Activated CD4-positive, alpha-beta T cell treated with anti-CD3 and anti-CD28 coated beads for 36 hours (primary cell): Measurements from ENCODE around the gene GABRR2. TPM values are rescaled to one million over a fixed set of nuclear protein-coding genes. Genes with fewer than 3 reads are reported as not detected.

Experiments
- ATAC-seq: fragments of 200-7000 bp; cut with Tn5 transposase; one replicate; pipeline ENCODE4 v1.10.0; 2021; ENCODE audit warnings: mild to moderate bottlenecking, moderate library complexity
- CTCF ChIA-PET: fragments of 350-600 bp; sonication (Branson Sonifier 250); formaldehyde crosslinking; loops from one replicate; lab custom pipeline; 2021; ENCODE audit warnings: antibody characterized with exemption; lab: Charles Lee
- POLR2A ChIA-PET: fragments of 350-600 bp; sonication (Branson Sonifier 250); formaldehyde crosslinking; loops from one replicate; lab custom pipeline; 2021; ENCODE audit warnings: antibody characterized with exemption, inconsistent platforms; lab: Charles Lee
- DNase-seq: peaks from one replicate; pipeline ENCODE4 v3.0.0-alpha.2; 2020
- H3K27ac Mint-ChIP-seq: one replicate; pipeline ENCODE4 v1.8.0; 2021; ENCODE audit warnings: mixed read lengths
- H3K27me3 Mint-ChIP-seq: one replicate; pipeline ENCODE4 v1.8.0; 2021; ENCODE audit warnings: mixed read lengths
- H3K36me3 Mint-ChIP-seq: one replicate; pipeline ENCODE4 v1.8.0; 2021; ENCODE audit warnings: low read depth, mixed read lengths
- H3K4me1 Mint-ChIP-seq: one replicate; pipeline ENCODE4 v1.8.0; 2021; ENCODE audit warnings: mixed read lengths
- H3K4me3 Mint-ChIP-seq: one replicate; pipeline ENCODE4 v1.8.0; 2021; ENCODE audit warnings: mild to moderate bottlenecking, moderate library complexity, mixed read lengths
- H3K9me3 Mint-ChIP-seq: one replicate; pipeline ENCODE4 v1.8.0; 2021; ENCODE audit warnings: low read depth, mixed read lengths
- intact Hi-C, 2 experiments: fragments of 100-400 bp; cut with DNase I in 1 of 2; cut with micrococcal nuclease in 1 of 2; formaldehyde crosslinking; loops; one replicate each; pipeline versions ENCODE4 v1.14.2 to v1.15.1; 2022 to 2024; cut with DNase I, micrococcal nuclease
- total RNA-seq, 2 experiments: library from RNA; stranded (reverse); gene quantifications; one replicate each; pipeline ENCODE4 v1.2.3, GENCODE V29; 2021

GABRR2 gene
- total RNA-seq, 2 experiments from 2014 or later = 0.14 to 0.49 TPM

- ChIA-PET POLR2A (interaction anchor here (0.7 kb wide), 1 partner anchor 307 kb away, joined by 3 read pairs; no protein-coding TSS in a partner anchor), CTCF (interaction anchor here (1.5 kb wide), 1 partner anchor 8 kb away, joined by 4 read pairs; no protein-coding TSS in a partner anchor)
- DNase-seq = no peak
- Mint-ChIP-seq H3K27ac (no peak overlapping the region), H3K9me3 (no peaks in the 10 kb centered on the region), H3K27me3 (no peaks in the 10 kb centered on the region), H3K4me3 (no peak overlapping the region), H3K36me3 (no peaks in the 10 kb centered on the region), H3K4me1 (no peaks in the 10 kb centered on the region)
- no peak for ATAC-seq
- intact Hi-C loops = no loop called here
These were observed 23.8 kb downstream of the GABRR2 start for GRCh38 chr6:89291256-89291819.

GRCh38 chr6:89290401-89291155, 24.5 kb downstream of the GABRR2 start:
- H3K4me1 Mint-ChIP-seq = no peaks in the 10 kb centered on the region
- intact Hi-C loops = no loop called here
- ATAC-seq (no peak), DNase-seq (no peak)
- no peak overlapping the region for H3K4me3 Mint-ChIP-seq
- CTCF ChIA-PET = interaction anchor here (1.5 to 2.1 kb wide), 2 partner anchors 8 to 13 kb away, joined by 4 to 6 read pairs; no protein-coding TSS in a partner anchor
- no peak overlapping the region for H3K27ac Mint-ChIP-seq
- no peaks in the 10 kb centered on the region for H3K27me3 Mint-ChIP-seq
- H3K36me3 Mint-ChIP-seq = no peaks in the 10 kb centered on the region
- POLR2A ChIA-PET = interaction anchor here (0.5 kb wide), 1 partner anchor 20 kb away, joined by 3 read pairs; no protein-coding TSS in a partner anchor
- no peaks in the 10 kb centered on the region for H3K9me3 Mint-ChIP-seq

DNA sequence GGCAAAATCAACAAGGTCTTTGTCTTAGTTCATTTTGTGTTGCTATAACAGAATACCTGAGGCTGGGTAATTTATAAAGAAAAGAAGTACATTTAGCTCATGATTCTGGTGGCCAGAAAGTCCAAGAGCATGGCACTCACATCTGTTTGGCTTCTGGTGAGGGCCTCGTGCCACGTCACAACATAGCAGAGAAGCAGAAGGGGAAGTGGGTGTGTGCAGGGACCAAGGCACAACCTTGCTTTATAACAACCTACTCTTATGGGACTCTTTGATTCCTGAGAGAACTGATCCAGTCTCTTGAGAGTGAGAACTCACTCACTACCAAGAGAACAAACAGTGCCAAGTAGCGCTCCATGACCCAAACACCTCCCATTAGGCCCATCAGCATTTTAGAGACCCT, 25.4 kb downstream of the GABRR2 start:
- H3K4me3 Mint-ChIP-seq = no peak overlapping the region
- ChIA-PET POLR2A (no interaction called here), CTCF (interaction anchor here (1.0 to 2.1 kb wide), 3 partner anchors 12 to 320 kb away, joined by 3 to 6 read pairs (median 4); no protein-coding TSS in a partner anchor)
- no peaks in the 10 kb centered on the region for H3K36me3 Mint-ChIP-seq
- DNase-seq = no peak
- no peaks in the 10 kb centered on the region for H3K27me3 Mint-ChIP-seq
- H3K27ac Mint-ChIP-seq = no peak overlapping the region
- H3K9me3 Mint-ChIP-seq = no peaks in the 10 kb centered on the region
- H3K4me1 Mint-ChIP-seq = no peaks in the 10 kb centered on the region
- no peak for ATAC-seq
- intact Hi-C loops = no loop called here

GRCh38 chr6:89287351-89288028, 27.6 kb downstream of the GABRR2 start:
- no peaks in the 10 kb centered on the region for H3K27me3 Mint-ChIP-seq
- no peaks in the 10 kb centered on the region for H3K36me3 Mint-ChIP-seq
- CTCF ChIA-PET = interaction anchor here (0.7 kb wide), 1 partner anchor 18 kb away, joined by 3 read pairs; no protein-coding TSS in a partner anchor
- intact Hi-C loops = no loop called here
- H3K4me1 Mint-ChIP-seq = no peaks in the 10 kb centered on the region
- no peak overlapping the region for H3K27ac Mint-ChIP-seq
- DNase-seq = no peak
- no peaks in the 10 kb centered on the region for H3K9me3 Mint-ChIP-seq
- ATAC-seq = peak; percentile 26
- POLR2A ChIA-PET = no interaction called here
- no peak overlapping the region for H3K4me3 Mint-ChIP-seq

GRCh38 chr6:89286516-89286915, 28.6 kb downstream of the GABRR2 start:
- no peak for DNase-seq
- intact Hi-C loops = no loop called here
- no peaks in the 10 kb centered on the region for H3K9me3 Mint-ChIP-seq

GRCh38 chr6:89284963-89285735, 29.9 kb downstream of the GABRR2 start:
- Mint-ChIP-seq H3K36me3 (no peaks in the 10 kb centered on the region), H3K9me3 (no peaks in the 10 kb centered on the region), H3K4me3 (no peak overlapping the region), H3K4me1 (no peaks in the 10 kb centered on the region), H3K27me3 (no peaks in the 10 kb centered on the region), H3K27ac (no peak overlapping the region)
- intact Hi-C loops = loop anchor here in 1 of 2 experiments (5.0 kb wide), 1 partner anchor 87 kb away; no protein-coding TSS in a partner anchor
- POLR2A ChIA-PET = no interaction called here
- DNase-seq (no peak), ATAC-seq (no peak)
- CTCF ChIA-PET = interaction anchor here (1.0 kb wide), 1 partner anchor 87 kb away, joined by 3 read pairs; no protein-coding TSS in a partner anchor

More at GRCh38 chr6:89286516-89286915, 28.6 kb downstream of the GABRR2 start:
- ChIA-PET POLR2A (no interaction called here), CTCF (no interaction called here)
- no peak for ATAC-seq
- Mint-ChIP-seq H3K27me3 (no peaks in the 10 kb centered on the region), H3K4me3 (no peak overlapping the region), H3K36me3 (no peaks in the 10 kb centered on the region), H3K27ac (no peak overlapping the region), H3K4me1 (no peaks in the 10 kb centered on the region)

- POLR2A ChIA-PET = no interaction called here
- H3K27me3 Mint-ChIP-seq = no peaks in the 10 kb centered on the region
- DNase-seq (no peak), ATAC-seq (no peak)
- H3K4me1 Mint-ChIP-seq = no peaks in the 10 kb centered on the region
- H3K36me3 Mint-ChIP-seq = no peaks in the 10 kb centered on the region
- H3K27ac Mint-ChIP-seq = no peak overlapping the region
- intact Hi-C loops = loop anchor here in 1 of 2 experiments (5.0 kb wide), 1 partner anchor 88 kb away; no protein-coding TSS in a partner anchor
- H3K9me3 Mint-ChIP-seq = no peaks in the 10 kb centered on the region
- CTCF ChIA-PET = no interaction called here
- H3K4me3 Mint-ChIP-seq = no peak overlapping the region
These were observed 31.0 kb downstream of the GABRR2 start for GRCh38 chr6:89284081-89284480.

- ChIA-PET CTCF (interaction anchor here (0.6 to 1.3 kb wide), 3 partner anchors 9 to 68 kb away, joined by 4 to 5 read pairs (median 4); no protein-coding TSS in a partner anchor), POLR2A (no interaction called here)
- H3K9me3 Mint-ChIP-seq = no peaks in the 10 kb centered on the region
- no peak overlapping the region for H3K4me3 Mint-ChIP-seq
- H3K27ac Mint-ChIP-seq = no peak overlapping the region
- no peaks in the 10 kb centered on the region for H3K36me3 Mint-ChIP-seq
- ATAC-seq (no peak), DNase-seq (no peak)
- no peaks in the 10 kb centered on the region for H3K27me3 Mint-ChIP-seq
- intact Hi-C loops = loop anchor here in 1 of 2 experiments (2.0 to 5.0 kb wide), 2 partner anchors 70 to 90 kb away; partner anchors contain the start of gene UBE2J1
- H3K4me1 Mint-ChIP-seq = no peaks in the 10 kb centered on the region
These were observed 32.4 kb downstream of the GABRR2 start for GRCh38 chr6:89282749-89283148.

DNA sequence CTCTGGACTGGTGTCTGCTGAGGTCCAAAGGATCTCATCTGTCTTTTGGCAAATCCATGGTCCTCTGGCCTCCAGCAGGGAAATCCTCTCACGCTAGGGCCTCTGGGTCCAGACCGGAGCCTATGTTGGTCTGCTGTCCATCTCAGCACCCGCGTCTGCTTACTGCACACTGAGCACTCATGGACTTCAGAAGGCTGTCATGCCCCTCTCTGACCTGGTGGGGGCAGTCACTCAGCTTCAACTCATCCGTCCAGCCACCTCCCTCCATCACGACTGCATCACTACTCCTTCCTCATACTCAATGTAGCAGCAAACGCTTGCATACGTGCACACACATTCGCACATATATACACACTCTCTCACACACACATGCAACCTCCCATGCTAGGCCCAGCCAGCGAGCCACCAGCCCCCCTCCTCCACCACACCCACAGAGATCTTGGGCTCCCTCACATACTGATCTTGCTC, 33.3 kb downstream of the GABRR2 start:
- Mint-ChIP-seq H3K27ac (no peak overlapping the region), H3K36me3 (no peaks in the 10 kb centered on the region), H3K9me3 (no peaks in the 10 kb centered on the region), H3K4me1 (no peaks in the 10 kb centered on the region), H3K27me3 (no peaks in the 10 kb centered on the region), H3K4me3 (no peak overlapping the region)
- POLR2A ChIA-PET = no interaction called here
- DNase-seq (peak; percentile 71), ATAC-seq (peak; percentile 96)
- intact Hi-C loops = loop anchor here in 1 of 2 experiments (2.0 to 5.0 kb wide), 2 partner anchors 71 to 90 kb away; partner anchors contain the start of gene UBE2J1
- CTCF ChIA-PET = interaction anchor here (0.6 to 1.3 kb wide), 6 partner anchors 16 to 974 kb away, joined by 3 to 5 read pairs (median 3); partner anchors contain the start of gene UBE2J1

GRCh38 chr6:89278956-89279355, 36.1 kb downstream of the GABRR2 start:
- Mint-ChIP-seq H3K27ac (no peak overlapping the region), H3K4me1 (no peaks in the 10 kb centered on the region), H3K4me3 (no peak overlapping the region), H3K27me3 (no peaks in the 10 kb centered on the region), H3K36me3 (no peaks in the 10 kb centered on the region), H3K9me3 (no peaks in the 10 kb centered on the region)
- ChIA-PET POLR2A (no interaction called here), CTCF (no interaction called here)
- no peak for DNase-seq
- no peak for ATAC-seq
- intact Hi-C loops = no loop called here
